ENCODE measurements around the gene PATJ. TPM values are rescaled to one million over a fixed set of nuclear protein-coding genes. Genes with fewer than 3 reads are reported as not detected.

Gene PATJ
- total RNA-seq, 1 experiment from 2014 or later: 57.9 TPM

- Mint-ChIP-seq H3K9me3 (peaks cover 4% of the 10 kb centered on the region; the same call in 1 of the 2 replicates), H3K4me1 (peaks cover 54% of the 10 kb centered on the region), H3K36me3 (peaks cover 3% of the 10 kb centered on the region), H3K4me3 (no peak overlapping the region; the same call in 1 of the 2 replicates), H3K27ac (peak overlapping the region; percentile 90), H3K27me3 (ENCODE audit: low read depth) (no peaks in the 10 kb centered on the region)
- ChIA-PET CTCF (interaction anchor here (1.0 to 1.7 kb wide), 2 partner anchors 42 to 89 kb away, joined by 4 to 7 read pairs; no protein-coding TSS in a partner anchor), POLR2A (interaction anchor here (0.9 kb wide), 1 partner anchor 10 kb away, joined by 3 read pairs; no protein-coding TSS in a partner anchor)
- no peak for DNase-seq (ENCODE audit: low spot score)
- TF ChIP-seq ZNF425 (CRISPR knock-in tag; conservative IDR thresholded peaks at IDR 0.05) (no peak), IRF1 (CRISPR knock-in tag; IDR thresholded peaks at IDR 0.05) (no peak), OVOL2 (CRISPR knock-in tag; IDR thresholded peaks at IDR 0.05; ENCODE audit: borderline replicate concordance) (no peak), SMAD4 (CRISPR knock-in tag; IDR thresholded peaks at IDR 0.05) (no peak), RELA (CRISPR knock-in tag; IDR thresholded peaks at IDR 0.05; ENCODE audit: borderline replicate concordance) (no peak), PRDM15 (CRISPR knock-in tag; IDR thresholded peaks at IDR 0.05) (no peak), ZNF396 (CRISPR knock-in tag; IDR thresholded peaks at IDR 0.05; ENCODE audit: borderline replicate concordance) (no peak), NR2C2 (CRISPR knock-in tag; IDR thresholded peaks at IDR 0.05) (no peak), AFF4 (CRISPR knock-in tag; IDR thresholded peaks at IDR 0.05; ENCODE audit: borderline replicate concordance) (no peak), ERG (CRISPR knock-in tag; IDR thresholded peaks at IDR 0.05) (no peak), GABPB1 (CRISPR knock-in tag; IDR thresholded peaks at IDR 0.05) (no peak), ZNF317 (CRISPR knock-in tag; IDR thresholded peaks at IDR 0.05; ENCODE audit: borderline replicate concordance, low read depth) (no peak), GTF2I (CRISPR knock-in tag; conservative IDR thresholded peaks at IDR 0.05) (no peak), CBFB (CRISPR knock-in tag; IDR thresholded peaks at IDR 0.05; ENCODE audit: low read depth) (no peak), PRRX2 (CRISPR knock-in tag; IDR thresholded peaks at IDR 0.05) (no peak), ELF4 (CRISPR knock-in tag; IDR thresholded peaks at IDR 0.05; ENCODE audit: low read depth) (no peak), TCF7 (CRISPR knock-in tag; IDR thresholded peaks at IDR 0.05; ENCODE audit: low read depth) (no peak), IRF2 (CRISPR knock-in tag; IDR thresholded peaks at IDR 0.05; ENCODE audit: borderline replicate concordance, low read depth) (no peak), SMAD3 (CRISPR knock-in tag; IDR thresholded peaks at IDR 0.05; ENCODE audit: borderline replicate concordance) (no peak), CDX4 (CRISPR knock-in tag; IDR thresholded peaks at IDR 0.05; ENCODE audit: borderline replicate concordance) (no peak)
- ATAC-seq: peak; percentile 59
These were observed 298.2 kb downstream of the PATJ start for GRCh38 chr1:62040450-62040849.

Data from WTC11 (cell line).